8988T (cell line): ENCODE results near the gene AOPEP.
"Not testable (repeated sequence)": the region's sequence is repeated elsewhere in the genome, so short reads cannot be mapped to it uniquely, and the experiment has no call there.

ENCODE experiments used
- DNase-seq: peaks from one replicate; pipeline ENCODE4 v3.0.0; 2011

AOPEP gene

DNA sequence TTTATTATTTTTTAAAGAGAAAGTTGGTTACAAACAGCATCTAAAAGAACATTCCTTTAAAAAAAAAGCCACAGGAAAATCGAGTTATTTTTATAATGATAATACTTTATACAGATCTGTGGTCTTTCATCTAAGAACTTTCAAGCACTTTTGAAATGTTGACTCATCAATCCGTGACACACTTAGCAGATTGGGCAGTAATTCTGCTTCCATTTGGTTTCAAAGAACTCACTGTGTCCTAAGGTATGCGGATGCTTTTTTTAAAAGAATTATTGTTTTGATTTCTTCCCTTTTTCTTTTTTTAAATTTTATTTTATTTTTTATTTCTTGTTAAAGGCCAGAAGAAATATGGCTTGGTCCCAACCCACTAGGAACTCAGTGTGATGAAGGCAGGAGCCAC, 147.8 kb downstream of the AOPEP start:
- no peak for DNase-seq

DNA sequence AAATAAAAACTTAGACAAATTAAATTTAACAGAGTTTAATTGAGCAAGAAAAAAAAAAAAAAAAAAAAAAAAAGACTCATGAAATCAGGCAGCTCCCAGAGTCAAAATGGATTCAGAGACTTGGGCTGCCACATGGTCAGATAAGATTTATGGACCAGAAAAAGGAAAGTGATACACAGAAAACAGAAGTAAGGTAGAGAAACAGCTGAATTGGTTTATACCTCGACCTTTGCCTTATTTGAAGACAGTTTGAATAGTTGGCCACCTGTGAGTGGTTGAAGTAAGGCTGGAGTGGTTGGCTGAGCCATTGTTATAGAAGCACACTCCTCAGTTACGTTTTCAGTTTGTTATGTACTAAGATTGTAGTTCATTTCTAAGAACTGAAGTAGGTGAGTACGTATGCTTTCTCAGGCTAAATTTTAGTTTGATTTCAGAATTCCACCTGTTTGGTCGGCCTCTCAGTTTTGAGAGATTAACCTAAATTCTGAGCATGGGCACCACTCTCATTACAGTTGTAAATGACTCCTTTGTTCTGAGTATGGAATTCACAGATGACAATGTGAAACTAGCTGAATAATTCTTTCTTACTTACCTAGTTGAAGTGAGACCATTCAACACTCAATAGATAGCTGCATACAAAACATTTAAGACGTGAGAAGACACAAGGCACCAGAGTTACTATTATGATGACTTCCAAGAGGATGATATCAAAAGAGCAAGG, 149.0 kb downstream of the AOPEP start:
- no peak for DNase-seq

DNA sequence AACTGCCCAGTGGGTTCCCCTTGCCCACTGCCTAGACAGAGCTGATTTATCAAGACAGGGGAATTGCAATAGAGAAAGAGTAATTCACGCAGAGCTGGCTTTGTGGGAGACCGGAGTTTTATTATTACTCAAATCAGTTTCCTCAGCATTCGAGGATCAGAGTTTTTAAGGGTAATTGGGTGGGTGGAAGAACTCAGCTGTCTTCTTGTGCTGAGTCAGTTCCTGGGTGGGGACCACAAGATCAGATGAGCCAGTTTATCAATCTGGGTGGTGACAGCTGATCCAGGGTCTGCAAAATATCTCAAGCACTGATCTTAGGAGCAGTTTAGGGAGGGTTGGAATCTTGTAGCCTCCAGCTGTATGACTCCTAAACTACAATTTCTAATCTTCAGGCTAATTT, 152.3 kb downstream of the AOPEP start:
- not testable (repeated sequence) for DNase-seq

DNA sequence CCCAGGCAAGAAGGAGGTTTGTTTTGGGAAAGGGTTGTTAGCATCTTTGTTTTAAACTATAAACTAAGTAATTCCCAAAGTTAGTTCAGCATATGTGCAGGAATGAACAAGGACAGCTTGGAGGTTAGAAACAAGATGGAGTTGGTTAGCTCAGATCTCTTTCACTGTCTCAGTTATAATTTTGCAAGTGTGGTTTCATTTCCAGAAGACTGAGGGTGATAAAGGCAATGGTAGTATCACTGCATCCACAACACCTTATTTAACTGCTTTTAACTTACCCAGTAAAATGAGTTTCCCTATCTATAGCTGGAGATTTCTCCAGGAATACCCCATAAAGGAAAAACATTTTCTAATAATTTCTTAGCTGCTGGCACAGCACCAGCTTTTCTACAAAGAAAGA, 152.7 kb downstream of the AOPEP start:
- DNase-seq = no peak

DNA sequence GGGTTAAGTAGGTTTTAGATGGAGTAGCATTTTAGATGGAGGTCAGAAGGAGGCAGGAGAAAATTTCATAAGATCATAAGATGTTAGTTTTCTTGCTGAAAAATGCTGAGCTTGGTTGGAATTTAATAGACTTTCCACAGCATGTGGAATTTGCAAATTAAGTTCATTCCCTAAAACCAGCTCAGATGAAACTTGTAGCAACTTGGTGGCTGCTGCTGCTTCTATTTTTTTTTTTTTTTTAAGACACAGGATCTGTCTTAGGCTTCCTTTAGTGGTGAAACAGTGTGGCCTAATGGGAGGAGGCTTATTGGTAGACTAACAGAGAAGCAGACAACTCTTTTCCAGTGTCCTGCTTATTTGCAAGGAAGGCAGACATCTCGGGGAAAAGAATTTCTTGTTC, 154.5 kb downstream of the AOPEP start:
- no peak for DNase-seq

DNA sequence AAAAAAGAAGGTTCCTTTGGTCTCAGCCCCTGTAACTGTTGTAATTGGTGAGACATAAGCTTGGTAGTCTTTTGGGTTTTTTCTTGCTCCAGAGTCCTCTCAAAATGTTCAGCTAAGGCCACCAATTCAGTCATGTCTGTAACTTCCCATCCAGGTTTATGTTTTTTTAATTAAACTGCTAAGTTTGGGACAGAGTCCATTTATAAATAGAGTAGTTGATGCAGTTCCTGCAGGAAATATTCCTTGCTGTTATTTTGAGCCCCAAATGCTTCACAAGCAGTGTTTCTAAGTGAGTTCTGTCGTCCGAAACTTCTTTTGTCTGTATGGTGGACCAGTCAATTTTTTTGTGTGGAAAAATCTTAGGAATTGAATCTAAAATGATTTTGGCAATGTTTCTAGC, 155.0 kb downstream of the AOPEP start:
- no peak for DNase-seq

DNA sequence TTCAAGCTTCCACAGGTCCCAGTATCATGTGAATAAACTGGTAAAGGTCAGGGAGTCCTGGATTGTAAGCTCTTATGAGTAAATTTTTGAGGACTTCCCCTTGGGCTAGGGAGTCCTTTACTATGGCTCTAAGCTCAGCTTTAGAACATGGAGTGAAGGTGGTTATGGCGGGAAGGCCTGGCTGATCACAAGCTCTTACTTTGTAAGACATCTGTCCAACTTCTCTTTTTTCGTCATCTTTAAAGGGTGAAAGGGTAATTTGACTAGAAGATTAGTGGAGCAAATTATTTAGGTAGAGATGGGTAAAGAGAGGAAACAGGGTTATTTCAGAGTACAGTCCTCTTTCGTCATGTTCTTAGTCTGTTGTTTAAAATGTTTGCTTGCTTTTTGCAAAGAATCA, 155.4 kb downstream of the AOPEP start:
- no peak for DNase-seq

DNA sequence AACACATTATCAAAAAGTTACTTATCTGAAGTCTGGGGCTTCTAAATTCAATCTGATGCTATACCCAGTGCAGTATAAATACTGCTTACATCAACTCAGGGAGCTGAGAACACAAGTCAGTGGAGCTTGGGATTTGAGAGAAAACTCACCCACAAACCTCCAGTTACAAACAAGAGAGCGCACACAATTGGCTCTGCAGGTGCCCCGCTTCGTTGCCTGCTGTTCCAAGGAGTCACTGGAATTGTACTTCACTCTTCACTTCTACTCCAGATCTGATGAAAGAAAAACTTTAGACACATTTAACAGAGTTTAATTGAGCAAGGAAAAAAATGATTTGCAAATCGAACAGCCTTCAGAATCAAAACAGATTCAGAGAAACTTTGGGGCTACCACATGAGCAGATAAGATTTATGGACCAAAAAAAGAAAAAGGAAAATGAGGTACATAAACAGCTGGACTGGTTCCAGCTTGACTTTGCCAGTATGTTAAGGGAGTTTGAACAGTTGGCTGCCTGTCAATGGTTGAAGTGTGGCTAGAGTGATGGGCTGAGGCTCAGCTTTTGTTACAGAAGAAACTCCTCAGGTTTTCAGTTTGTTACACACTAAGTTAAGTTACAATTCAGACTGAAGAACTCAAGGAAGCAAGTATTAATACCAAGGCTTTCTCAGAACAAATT, 156.6 kb downstream of the AOPEP start:
- no peak for DNase-seq

DNA sequence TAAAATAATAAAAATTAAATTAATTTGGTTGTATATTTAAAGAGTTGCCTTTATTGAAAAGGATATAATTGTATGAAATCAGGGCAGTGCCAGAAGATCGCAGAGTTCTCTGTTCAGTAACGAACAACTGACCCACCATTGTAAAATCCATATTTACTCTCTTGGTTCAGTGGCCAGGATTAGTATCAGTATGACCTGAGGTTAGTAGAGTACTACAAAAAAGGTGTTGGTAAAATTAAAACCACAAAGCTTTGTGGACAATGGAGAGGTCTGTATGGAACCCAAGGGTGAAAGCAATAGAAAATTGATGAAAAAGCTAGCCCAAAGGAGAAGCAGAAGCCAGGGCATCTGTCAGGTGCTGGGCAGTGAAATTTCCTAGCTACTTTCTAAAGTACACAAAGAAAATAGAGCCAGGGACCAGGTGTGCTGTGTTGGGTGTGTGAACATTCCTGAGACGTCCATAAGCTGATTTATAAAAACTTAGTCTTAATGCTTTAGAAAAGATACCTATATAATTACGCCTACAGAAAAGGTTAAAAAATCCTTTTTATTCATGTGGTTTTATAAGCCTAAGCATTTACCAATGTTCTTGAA, 159.5 kb downstream of the AOPEP start:
- DNase-seq = no peak

DNA sequence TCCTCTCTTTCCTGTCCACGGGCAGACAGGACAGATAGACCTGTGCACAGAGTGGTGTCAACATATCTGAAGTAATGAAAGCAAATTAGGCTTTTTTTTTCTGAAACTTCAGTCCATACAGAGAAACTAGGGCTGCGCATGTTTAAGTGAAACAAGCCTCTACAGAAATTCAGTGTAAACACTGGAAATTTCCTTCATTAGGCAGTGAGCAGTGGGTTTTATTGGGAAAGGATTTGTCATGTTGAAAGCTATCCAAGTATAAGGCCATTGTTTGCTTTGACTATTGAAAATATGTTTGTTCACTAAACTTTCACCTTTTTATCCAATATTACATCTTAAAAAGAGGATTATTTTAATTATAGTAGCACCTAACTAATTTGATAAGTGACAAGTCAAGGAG, 161.2 kb downstream of the AOPEP start:
- DNase-seq = no peak

DNA sequence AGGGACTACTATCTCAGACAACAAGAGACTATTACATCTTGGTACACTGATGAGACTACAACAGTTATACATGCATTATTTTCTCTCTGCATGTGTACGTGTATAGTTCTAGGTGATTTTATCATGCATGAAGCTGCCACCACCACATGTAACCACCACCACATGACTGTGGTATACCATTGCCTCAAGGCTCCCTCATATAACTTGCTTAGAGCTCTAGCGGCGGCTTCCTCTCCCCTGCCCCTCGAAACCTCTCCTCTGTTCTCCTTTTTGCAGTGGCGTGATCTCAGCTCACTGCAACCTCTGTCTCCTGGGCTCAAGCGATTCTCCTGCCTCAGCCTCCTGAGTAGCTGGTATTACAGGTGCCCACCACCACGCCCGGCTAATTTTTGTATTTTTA, 162.3 kb downstream of the AOPEP start:
- no peak for DNase-seq

DNA sequence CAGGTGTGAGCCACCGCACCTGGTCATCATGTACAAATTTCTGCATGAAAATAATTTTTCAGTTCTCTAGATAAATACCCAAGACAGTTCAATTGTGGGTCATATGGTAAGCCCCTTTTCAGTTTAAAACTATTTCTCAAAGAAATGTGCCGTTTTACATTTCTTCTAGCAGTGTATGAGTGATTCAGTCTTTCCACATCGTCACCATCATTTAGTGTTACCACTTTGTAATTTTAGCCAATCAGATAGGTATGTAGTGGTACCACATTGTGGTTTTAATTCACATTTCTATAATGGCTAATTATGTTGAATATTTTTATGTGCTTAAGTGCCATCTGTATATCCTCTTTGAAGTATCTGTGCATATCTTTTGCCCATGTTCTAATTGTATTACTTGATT, 163.1 kb downstream of the AOPEP start:
- no peak for DNase-seq

DNA sequence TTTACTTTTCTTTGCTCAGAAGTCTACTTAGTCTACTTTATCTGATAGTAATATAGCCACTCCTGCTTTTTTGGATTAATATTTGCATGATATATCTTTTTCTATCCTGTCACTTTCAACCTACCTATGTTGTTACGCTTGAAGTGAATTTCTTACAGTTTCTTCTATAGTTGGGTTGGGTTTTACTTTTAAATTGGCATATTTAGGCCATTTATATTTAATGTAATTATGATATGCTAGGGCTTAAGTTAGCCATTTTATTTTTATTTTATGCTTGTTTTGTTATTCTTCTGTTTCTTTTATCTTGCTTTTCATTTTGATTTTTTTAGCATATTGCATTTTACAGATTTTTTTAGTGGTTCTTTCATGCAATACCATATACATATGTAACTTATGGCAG, 164.7 kb downstream of the AOPEP start:
- no peak for DNase-seq

DNA sequence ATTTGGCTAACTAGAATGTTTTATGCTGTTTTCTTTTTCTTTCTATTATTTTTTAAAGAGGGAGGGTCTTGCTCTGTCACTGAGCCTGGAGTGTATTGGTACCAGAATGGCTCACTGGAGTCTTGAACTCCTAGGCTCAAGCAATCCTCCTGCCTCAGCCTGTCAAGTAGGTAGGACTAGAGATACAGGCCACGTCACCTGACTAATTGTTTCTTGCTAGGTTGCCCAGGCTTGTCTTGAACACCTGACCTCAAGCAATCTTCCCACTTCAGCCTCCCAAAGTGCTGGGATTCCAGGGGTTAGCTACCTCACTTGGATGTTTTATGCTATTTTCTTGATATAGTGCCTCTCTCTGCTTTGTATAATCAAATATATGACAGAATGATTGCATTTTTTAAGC, 166.2 kb downstream of the AOPEP start:
- DNase-seq = no peak

DNA sequence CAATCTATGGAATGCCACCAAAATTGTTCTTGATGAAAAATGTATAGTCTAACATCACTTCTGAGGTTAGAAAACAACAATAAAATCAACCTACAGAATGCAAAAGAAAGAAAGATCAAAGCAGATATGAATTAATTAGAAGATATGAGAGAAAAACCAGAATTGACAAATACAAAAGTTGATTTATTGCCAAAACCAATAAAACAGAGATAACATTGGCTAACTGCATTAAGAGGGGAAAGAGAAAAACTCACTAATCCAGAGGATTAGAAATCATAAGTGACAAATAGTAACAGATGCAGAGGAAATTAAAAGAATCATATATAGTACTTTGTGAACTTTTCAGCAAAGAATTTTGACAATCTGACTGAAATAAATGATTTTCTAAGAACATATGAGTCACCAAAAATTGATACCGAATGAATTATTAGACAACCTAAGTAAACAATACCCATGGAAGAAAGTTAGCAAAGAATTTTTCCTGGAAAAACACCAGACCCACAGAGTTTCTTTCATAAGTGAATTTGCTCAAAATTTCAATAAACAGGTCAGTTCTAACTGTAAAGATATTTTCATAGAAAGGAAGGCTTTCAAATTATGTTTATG, 167.7 kb downstream of the AOPEP start:
- no peak for DNase-seq

DNA sequence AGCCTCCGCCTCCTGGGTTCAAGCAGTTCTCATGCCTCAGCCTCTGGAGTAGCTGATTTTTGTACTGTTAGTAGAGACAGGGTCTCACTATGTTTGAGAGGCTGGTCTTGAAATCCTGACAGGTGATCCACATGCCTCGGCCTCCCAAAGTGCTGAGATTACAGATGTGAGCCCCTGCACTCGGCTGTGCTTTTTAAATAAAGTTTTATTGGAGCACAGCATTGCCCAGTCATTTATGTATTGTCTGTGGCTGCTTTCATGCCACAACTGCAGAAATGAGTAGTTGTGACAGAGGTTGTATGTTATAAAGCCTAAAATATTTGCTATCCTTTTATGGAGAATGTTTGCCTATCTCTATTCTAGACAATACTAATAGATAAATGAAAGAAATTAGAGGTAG, 169.2 kb downstream of the AOPEP start:
- no peak for DNase-seq

DNA sequence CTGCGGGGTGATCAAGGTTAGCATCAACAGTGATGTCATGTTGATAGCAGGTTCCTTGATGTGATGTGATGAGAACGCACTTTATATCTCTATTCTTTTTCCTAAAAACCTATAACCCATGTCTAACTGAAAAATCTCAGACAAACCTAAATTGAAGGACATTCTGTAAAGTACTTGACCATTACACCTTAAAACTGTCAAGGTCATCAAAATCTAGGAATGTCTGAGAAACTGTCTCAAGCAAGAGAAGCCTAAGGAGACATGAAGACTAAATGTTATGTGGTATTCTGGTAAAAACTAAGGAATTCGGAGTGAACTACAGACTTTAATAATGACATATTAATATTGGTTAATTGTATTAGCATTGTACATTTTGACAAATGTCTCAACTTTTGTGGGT, 170.0 kb downstream of the AOPEP start:
- no peak for DNase-seq

DNA sequence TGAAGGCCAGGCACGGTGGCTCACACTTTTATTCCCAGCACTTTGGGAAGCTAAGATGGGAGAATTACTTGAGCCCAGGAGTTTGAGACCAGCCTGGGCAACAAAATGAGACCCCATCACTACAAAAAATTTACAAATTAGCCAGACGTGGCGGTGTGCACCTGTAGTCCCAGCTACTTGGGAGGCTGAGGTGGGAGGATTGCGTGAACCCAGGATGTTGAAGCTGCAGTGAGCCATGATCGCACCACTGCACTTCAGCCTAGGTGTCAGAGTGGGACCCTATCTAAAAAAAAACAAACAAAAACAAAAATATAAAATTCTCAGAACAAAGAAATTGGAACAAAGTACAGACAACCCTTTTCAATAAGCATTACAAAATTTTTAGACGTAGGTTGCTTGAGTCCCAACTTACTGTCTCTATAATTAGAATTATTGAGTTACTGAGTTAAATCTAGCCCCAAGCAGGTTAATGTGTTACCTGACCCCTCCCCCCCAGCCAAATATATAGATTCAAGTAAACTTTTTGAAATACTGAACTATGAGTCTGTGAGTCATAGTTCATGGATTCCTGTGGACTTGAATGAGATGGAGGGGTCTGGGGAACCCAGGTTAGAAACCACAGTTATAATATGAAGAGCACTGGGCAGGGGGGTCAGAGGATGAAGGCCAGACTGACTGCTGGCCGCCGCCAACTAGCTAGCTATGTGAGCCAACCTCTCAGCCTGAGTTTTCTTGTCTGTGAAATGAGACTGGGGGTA, 173.1 kb downstream of the AOPEP start:
- no peak for DNase-seq

DNA sequence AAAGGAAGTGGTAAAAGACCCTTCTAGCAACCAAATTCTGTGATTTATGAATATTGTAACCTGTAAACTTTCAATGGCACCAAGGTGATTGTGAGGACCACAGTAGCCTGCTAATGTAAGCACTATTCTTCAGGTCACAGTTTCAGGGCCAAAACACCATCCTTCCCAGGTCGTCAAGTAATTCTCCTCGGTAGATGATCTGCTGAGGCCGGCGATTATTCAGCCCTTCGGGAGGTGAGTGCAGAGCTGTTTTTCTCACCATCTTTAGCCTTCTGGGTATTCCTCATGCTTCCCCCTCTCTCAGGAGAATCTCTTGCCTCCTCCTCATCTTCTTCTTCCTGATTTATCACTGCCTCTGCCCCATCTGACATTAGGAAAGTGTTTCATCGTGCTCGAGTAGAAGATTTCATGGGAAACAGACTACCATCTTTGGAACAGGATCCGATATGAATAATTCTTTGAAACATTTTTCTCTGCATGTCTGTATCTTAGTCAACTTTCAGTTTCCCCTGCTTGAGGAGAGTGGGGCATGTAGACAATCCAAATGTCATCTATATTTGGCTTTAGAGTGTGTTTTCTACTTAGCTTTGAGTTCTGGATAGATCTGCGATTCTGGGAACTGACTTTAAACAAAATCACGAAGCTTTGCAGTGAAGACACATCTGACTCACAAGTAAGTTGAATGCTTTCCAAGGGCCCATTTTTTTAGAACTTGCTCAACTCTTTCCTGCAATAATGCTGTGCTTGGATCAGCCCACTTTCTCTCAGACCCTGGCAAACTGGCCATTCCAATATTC, 173.9 kb downstream of the AOPEP start:
- no peak for DNase-seq

DNA sequence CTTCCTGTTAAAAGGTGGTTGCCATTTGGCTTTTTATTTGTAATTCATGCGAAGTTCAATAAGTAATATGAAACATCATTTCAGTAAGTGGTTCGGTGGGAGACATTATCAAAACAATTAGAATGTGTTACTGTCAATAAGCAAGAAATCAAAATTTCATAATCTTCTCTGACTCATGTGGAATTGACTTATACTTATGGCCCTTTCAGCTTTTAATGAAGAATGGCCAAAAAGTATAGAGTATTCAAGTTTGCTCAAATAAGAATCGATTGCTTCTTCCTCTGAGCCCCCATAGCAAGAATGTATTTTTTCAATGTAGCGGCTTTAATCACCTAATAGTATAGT, 174.5 kb downstream of the AOPEP start:
- no peak for DNase-seq

DNA sequence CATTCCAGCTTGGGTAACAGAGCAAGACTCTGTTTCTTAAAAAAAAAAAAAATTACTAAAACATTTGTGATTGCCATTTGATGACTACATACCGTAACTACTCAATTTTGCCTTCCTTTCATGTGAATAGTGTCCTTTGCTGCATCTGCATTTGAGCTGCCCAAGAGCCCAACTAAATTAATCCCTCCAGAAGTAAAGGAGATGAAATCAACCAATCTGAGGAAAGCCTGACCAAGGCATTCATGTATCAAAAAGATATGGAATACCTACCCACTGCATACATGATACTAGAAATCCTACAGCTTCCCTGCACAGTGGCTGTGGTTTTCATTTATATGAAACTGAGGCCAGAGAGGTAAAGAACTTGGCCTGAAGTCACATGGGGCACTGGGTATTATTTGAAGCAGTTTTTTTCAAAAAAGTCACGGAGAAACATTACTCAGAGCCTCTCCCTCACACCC, 177.5 kb downstream of the AOPEP start:
- DNase-seq = no peak

DNA sequence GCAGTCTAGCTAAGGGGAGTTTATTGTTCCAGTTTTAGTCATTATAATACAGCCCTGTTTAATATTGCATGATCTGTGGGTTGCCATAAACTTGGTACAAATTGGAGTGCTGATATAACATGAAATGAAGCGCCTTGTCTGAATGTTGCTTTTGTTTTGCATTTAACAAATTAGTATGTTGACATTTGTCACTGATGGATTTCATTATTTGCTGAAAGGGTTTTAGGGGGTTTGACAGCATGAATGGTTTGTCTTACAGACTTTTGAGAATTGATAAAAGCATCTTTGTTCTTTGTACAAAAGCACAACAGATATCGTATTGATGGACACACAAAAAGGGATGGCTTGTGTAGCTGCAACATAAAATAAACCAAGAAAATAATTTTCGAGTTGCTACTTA, 178.3 kb downstream of the AOPEP start:
- DNase-seq = no peak

DNA sequence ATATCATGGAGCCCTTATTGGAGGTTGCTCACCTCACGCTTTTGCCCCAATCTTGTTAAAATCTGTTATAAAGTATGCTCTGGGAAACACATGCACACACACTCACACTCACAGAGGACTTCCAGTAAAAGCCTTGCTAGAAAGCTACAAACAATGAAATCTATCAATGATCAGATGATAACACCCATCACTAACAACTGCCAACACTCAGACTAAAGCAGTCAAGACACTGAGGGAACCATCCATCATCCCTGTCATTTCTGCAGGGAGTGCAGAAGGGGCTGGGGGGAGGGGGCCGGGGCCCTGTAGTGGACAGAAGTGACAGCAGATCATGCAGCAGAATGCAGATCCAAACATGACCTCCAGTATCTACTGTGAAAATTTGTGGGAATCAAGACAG, 179.1 kb downstream of the AOPEP start:
- DNase-seq = no peak
